DMS53 (cell line): ENCODE results near the gene MAGIX.
"Not testable (repeated sequence)": the region's sequence is repeated elsewhere in the genome, so short reads cannot be mapped to it uniquely, and the experiment has no call there.

ENCODE experiments used
- DNase-seq: peaks from one replicate; lab custom pipeline; 2025; lab: John Stamatoyannopoulos, UW

The MAGIX gene

GRCh38 chrX:49160908-49161307 is 1.6 kb upstream of the MAGIX start:
- no peak for DNase-seq

DNA sequence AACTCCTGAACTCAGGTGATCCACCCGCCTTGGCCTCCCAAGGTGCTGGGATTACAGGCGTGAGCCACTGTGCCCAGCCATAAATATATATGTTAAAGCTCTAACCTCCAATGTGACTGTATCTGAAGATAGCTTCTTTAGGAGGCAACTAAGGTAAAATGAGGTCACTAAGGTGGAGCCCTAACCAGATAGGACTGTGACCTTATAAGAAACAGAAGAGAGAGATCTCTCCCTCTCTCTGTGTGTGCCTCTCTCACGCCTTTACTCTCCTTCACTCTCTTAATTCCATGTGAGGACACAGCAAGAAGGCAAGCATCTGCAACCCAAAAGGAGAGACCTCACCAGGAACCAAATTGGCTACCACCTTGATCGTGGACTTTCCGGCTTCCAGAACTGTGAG is 926 bp upstream of the MAGIX start:
- DNase-seq = no peak

GRCh38 chrX:49163555-49164419 is 1.2 kb downstream of the MAGIX start:
- DNase-seq = peak; percentile 89

- peak; percentile 39 for DNase-seq
These were observed 2.2 kb downstream of the MAGIX start for GRCh38 chrX:49164589-49165360.

- DNase-seq = peak; percentile 99
These were observed 3.6 kb downstream of the MAGIX start for GRCh38 chrX:49165901-49166881.

DNA sequence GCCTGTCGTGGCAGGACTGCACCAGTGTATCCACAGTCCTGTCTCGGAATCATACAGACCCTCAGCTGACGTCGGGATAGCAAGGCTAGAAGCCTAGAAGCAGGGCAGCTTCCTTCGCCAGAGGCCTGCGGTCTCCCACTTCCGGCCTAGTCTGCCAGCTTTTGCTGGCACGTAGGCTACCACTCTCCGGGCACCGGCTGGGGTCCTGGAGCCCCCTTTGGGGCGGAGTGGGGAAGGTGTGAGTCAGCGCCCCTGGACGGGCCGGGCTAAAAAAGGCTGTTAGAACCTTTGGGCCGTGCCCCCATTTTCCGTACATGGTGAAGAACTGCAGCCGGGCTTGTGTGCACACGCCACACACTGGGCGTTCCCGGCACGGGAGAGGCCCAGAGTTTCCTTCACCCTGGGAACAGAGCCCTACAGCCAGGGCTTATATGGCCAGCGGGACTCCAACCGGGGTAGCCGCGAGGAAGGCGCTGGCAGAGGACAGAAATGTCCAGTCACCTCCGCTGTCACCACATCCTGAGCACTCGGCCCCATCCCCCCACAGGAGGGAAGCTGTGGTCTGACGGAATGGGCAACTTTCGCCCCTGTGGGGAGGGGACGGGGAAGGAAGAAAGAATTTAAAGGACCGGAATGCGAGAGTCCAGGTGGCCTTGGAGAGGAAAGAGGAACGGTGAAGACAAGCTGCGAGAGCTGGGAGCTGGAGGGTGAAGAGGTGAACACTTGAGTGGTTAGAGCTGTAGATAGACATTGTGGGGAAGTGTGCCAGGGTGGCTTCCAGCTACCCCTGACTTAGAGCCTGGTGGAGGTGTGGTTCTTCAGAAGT is 4.6 kb downstream of the MAGIX start:
- peak; percentile 90 for DNase-seq

DNA sequence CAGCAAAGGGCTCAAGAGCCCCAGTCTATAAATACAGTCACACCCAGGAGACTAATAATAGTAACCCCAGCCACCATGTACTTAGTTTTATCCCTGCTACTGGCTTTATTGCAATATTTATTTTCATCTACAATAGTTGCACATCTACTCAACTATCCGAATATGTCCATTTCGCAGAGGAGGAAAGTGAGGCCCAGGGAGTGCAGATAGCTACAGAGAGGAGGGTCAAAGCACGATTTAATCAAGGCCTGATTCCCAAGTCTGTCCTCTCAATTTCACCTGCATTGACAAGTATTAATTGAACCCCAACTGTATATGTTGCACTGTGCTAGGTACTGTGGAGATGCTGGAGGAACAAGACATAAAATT is 5.2 kb downstream of the MAGIX start:
- DNase-seq = no peak

DNA sequence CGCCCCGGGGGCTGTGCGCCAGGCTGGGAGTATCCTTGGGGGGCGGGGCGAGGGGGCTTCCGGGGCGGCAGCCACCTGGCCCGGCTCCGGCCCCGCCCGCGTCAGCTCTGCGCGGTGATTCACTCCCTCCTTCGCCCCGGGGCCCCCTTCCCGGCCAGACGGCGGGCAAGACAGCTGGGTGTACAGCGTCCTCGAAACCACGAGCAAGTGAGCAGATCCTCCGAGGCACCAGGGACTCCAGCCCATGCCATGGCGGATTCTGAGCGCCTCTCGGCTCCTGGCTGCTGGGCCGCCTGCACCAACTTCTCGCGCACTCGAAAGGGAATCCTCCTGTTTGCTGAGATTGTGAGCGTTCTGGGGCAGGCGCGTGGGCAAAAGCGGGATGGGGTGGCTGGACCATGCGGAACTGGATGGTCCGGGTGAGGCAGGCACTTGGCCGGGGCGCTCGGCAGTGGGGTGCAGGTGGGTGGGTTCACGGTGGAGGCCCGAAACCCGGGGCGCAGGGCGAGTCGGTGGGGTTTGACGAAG is 9.3 kb downstream of the MAGIX start, which contains the start of gene PLP2:
TSS of gene PLP2 (plus strand) at position 147 of the 528 bp plus-strand sequence. CDS start at position 250, 103 bp downstream.
- peak; percentile 76 for DNase-seq

DNA sequence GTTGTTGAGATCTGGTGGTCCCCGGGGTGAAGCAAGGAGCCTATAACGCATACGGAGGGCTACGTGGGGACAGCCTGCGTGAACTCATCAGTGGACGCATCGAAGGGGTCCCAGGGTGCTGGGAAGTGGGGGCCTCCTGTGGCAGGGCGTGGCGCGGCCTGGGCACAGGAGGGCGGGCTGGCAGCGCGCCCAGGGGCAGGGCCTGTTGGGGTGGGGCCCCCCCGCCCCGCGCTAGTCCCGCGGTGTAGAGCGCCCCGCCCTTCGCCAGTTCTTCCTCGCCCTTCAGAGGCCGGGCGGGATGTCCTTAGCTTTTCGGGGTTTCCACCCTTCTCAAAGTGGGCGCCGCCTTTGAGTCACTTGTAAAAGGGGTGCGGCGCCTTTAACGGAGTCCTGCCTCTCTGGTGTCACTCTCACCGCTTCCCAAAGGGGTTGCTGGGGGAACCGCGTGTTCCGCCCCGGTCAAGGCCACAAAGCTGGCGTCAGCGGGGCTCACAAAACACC is 9.8 kb downstream of the MAGIX start:
- peak; percentile 79 for DNase-seq

GRCh38 chrX:49173544-49173943 is 11.0 kb downstream of the MAGIX start:
- not testable (repeated sequence) for DNase-seq

- no peak for DNase-seq
These were observed 12.2 kb downstream of the MAGIX start for GRCh38 chrX:49174723-49175122.

DNA sequence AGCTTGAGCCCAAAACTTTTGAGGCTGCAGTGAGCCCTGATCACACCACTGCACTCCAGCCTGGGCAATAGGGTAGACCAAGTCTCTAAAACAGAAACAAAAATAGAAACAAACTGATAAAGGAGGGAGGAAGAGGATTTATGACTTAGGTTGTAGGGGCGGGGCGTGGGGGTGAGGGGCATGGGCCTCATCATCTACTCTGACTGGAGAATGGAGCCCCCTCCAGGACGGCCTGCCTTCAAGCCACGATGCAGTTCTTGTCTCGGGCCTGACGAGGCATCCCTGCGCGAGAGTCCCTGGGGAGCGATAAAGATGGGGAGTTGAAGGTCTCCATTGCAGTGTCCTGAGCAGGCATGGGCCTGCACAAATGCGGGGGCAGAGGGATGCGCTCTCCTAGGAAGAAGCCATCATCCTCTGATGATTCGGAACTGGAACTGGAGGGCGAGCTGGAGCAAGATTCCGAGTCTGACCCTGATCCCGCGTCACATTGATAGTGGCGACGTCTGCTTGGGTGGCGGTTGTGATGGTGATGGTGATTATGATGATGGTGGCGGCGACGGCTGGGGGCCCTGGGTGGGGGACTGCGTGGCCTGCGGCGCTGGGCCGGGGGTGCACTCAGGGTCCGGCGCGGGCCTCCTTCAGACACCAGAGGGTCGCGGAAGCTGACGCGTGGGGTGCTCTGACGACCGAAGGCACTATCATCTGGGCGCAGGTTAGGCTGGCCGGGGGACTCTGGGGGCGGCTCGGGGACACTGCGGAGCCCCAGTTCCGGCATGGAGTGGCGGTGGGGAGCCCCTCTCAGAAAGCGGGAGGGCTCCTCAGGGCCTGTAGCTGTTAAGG is 13.1 kb downstream of the MAGIX start:
- DNase-seq = no peak

DNA sequence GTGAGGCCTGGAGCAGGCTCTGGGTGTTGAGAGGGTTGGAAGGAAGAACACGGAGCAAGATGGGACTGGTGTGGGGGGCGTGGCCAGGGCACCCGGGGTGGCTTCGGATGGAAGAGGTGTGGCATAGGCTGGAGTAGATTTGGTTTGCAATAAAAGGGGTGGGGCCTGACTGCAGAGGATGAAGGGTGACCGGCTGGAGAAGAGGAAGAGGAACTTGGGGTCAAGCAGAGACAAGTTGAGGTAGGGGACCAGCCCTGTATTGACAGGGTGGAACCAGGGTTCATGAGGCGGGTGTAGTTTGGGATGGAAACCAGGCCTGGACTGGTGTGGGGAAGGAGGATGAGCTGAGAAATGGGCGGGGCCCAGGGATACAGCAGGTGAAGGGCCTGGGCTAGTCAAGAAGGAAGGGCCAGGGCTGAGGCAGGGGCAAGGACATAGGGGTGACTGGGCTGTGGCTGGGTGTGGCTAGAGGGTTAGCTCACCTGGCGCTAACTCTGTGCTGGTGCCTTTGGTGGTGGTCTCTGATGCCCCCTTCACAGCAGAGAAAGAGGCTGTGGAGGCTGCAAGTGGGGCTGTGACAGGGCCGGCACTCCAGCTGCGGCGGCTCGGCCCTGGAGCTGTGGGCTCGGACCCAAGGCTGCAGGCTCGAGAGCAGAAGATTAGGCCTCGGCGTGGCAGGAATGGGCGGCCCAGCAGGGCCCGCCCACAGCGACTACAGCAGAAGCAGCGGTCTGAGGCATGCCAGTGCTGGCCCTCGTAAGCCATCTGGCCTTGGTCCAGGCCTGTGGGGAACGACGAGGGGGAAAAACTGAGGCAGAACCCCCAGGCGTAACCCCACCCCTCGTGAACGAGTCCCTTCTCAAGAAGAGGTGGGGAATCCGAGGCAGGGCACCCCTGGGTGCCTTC is 14.1 kb downstream of the MAGIX start:
- no peak for DNase-seq

DNA sequence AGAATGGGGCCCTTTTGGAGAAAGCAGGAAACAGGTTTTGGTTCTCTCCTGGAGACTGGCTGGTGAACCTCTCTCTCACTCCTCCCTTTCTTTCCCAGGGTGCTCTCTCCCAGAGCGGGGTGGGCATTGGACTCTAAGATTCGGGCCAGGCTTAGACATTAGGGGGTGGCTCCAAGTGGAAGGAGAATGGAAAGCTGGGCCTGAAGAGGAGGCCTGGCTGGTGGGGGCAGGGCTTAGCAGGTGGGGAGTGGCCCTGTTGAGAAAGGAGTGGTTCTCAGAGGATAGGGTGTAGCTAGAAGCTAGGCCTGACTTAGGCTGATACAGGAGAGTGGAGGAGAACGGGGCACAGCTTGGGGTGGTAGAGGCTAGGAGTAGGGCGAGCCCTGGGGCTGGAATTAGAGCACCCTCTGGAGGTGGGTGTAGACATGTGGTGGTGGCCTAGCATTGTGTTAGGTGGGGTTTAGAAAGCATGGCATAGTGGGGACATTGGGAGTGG is 14.8 kb downstream of the MAGIX start:
- peak; percentile 31 for DNase-seq

DNA sequence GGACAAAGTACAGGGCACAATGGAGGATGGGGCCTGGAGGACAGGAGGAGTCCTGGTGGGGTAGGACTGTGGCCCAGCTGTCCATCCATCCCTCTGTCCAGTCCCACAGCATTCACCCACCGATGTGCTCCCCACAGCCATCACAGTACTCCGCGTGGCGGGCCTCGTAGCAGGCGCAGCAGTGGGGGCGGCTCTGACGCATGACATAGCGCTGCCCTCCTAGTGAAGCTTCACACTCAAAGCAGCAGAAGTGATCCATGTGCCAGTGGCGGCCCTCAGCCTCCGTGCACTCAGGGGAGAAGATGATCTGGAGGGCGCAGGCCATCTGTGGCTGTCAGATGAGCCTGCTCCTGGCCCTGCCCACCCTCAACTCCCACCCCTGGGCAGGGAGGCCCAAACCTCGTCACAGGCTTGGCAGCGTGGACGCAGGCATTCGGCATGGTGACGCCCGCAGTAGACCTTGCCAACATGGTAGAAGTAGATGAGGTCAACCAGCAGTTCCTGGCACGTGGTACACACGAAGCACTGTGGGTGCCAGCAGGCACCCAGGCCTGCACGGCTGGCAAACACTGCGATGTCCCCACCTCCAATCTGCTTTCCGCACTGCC is 15.4 kb downstream of the MAGIX start:
- DNase-seq = no peak

- no peak for DNase-seq
These were observed 16.0 kb downstream of the MAGIX start for GRCh38 chrX:49178537-49178936.

DNA sequence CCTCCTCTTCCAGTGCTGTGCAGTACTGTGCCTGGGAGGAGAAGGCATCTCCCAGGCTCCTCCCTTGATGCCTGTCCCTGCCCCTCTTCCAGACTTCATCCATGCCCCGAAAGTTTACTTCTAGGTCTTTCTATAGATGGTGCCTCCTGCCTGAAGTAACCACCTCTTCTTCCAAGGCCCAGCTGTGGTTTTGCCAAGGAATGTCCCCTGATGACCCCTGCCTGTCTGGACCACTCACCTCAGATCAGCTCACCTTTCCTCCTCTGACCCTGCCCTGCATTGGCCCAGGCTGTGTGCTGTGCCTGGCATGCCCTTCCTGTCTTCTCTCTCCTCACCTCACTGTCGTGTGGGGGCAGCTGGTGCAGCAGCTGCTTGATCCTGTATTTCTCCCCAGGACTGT is 16.8 kb downstream of the MAGIX start:
- DNase-seq = no peak

- DNase-seq = no peak
These were observed 21.2 kb downstream of the MAGIX start for GRCh38 chrX:49183701-49184281.
